HG03520 (cell line): ENCODE results near the gene TMPRSS3.
"Not testable (repeated sequence)": the region's sequence is repeated elsewhere in the genome, so short reads cannot be mapped to it uniquely, and the experiment has no call there.

Source experiments
- ATAC-seq: cut with Tn5 transposase; IDR thresholded peaks from one replicate; pipeline ENCODE4 v1.9.1; 2021; ENCODE audit warnings: mild to moderate bottlenecking, moderate library complexity; ENCODE audit not compliant: unreplicated experiment

Gene TMPRSS3

GRCh38 chr21:42409366-42409765 is 13.5 kb upstream of the TMPRSS3 start:
- ATAC-seq = no peak

- ATAC-seq = not testable (repeated sequence)
Measured at GRCh38 chr21:42408718-42409117, 12.9 kb upstream of the TMPRSS3 start.

GRCh38 chr21:42407476-42407875 is 11.6 kb upstream of the TMPRSS3 start:
- ATAC-seq = no peak

GRCh38 chr21:42406866-42407265 is 11.0 kb upstream of the TMPRSS3 start:
- ATAC-seq = no peak

GRCh38 chr21:42406201-42406621 is 10.4 kb upstream of the TMPRSS3 start:
- no peak for ATAC-seq

DNA sequence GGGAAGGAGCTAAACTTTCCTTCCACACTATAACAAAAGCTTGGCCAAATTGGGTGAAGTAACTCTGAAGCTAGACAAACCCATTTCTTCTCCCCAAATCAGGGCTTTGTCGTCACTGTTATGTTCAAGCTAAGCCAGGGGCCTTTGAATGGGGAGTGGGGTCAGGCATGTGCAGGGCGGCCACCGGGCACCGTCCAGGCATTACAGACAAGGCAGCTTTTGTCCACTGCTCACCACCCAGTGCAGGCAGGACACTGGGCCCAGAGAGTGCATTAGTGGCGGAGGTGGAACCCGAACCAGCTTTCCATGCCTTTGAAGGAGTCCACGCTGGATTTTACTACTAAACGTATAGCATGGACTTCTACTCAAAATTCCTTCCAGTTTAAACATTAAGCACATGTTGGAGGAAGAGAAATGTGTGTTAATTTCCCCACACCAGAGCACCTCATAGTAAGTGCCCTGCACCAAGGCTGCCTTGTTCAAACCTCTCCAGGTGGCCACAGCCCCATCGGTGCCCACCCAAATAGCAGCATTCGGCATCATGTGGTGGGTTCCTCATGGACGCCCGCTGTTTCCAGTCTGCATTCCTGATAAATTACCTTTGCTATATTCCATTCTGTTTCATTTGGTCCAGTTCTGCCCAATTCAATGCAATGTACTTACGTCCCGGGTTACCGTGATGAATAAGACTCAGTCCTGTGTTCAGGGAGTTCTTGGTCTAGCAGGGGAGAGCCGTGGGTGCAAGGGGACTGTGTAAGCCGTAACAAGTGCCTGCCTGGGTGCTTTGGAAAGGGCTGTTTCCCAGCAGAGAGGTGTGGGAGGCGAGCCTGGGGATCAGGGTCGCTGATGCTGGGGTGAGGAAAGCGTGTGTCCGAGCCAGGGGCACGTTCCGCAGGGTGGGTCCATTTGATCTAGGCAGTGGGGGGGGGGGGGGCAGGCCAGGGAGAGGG is 9.5 kb upstream of the TMPRSS3 start:
- no peak for ATAC-seq

DNA sequence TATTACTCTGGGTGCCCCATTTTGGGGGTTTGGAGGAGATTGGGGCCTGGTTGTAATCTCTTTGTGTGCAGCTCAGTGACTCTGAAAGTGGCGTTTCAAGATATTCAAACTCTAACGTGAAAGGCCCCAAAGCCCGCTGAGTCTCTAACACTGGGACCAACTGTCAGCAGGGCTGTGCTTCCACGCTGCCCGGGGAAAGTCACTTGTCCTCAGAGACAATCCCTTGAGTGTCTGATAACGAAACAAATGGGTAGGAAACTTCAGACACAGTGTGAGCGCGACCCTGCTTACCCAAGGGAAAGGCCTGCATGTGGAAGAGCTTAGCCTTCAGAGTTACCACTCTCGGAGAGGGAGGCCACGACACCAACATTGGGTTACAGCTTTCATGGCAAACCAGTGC is 8.7 kb upstream of the TMPRSS3 start:
- ATAC-seq = no peak

DNA sequence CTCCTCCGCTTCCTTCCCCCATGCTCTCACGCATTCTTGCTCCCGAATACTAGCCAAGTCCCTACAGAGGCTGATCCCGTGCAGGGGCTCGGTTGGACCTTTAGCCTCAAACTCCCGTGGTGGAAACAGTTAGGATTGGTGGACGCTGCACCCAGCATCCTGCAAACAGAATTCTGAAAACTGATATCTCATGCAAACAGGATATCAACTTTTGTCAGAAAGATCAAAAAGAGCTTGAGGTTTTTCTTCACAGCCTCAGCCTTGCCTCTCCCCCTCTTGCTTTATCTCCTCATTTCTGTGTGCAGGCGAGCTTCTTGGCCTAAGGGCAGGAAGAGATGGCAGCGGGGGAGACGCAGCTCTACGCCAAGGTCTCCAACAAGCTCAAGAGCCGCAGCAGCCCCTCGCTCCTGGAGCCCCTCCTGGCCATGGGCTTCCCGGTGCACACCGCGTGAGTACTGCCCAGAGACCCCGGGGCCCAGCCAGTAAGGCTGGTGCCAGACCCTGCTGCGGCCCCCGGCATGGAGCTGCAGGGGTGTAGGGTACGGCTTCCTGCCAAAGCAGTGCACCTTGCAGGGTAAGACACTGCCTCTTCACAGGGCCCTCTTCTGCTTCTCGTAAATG is 7.9 kb upstream of the TMPRSS3 start, which contains the start of gene UBASH3A:
TSS of gene UBASH3A (plus strand) at position 292 of the 621 bp plus-strand sequence. CDS start at position 336, 44 bp downstream.
- ATAC-seq = no peak

- no peak for ATAC-seq
Measured at GRCh38 chr21:42401820-42402251, 6.0 kb upstream of the TMPRSS3 start.

GRCh38 chr21:42401154-42401553 is 5.3 kb upstream of the TMPRSS3 start:
- no peak for ATAC-seq

DNA sequence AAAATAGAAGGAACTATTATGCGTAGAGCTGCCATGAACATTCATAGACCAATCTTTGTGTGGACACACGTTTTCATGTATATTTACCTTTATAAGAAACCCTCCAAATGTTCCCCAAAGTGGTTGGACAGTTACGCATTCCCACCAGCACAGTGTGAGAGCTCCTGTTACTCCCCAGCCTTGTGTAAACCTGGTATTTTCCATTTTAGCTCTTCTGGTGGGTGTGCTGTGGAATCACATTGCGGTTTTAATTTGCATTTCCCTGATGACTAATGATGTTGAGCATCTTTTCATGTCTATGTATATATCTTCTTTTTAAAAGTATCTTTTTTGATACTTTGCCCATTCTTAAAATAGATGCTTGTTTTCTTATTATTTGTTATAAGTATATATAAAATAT is 4.7 kb upstream of the TMPRSS3 start:
- ATAC-seq = no peak

- no peak for ATAC-seq
Measured at GRCh38 chr21:42398436-42399028, 2.7 kb upstream of the TMPRSS3 start.

DNA sequence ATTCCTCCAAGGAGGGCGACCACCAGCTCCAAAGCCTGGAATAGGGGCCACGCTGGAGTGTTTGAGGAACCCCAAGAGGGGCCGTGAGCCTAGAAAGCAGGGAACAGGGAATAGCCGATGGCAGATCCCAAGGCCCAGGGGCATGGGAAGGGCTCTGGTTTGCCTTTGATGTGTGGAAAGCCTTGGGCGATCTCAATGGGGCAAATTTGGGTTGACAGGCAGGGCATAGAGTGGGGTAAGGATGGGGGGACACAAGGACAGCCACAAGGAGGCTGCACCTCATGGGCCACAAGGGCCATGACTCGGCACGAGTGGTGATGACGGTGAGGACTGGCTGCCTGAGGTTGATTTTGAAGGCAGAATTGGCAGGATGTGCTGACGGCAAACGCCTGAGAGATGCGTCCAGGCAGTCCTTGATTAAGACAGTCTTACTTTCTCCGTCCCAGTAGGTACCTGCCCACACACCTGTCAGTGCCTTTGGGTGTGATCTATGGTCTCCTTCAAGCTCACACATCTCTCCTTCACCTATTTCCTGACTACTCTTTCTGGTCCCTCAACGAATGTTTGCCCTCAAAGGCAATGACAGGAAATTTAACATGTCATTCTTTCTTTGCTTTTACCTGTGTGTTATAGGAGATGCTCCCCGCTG is 2.0 kb upstream of the TMPRSS3 start:
- no peak for ATAC-seq

- no peak for ATAC-seq
Measured at GRCh38 chr21:42396799-42397745, 1.2 kb upstream of the TMPRSS3 start.

- ATAC-seq = no peak
Measured at GRCh38 chr21:42395302-42395701, 550 bp downstream of the TMPRSS3 start.

GRCh38 chr21:42393443-42393950 is 2.4 kb downstream of the TMPRSS3 start:
- no peak for ATAC-seq

GRCh38 chr21:42392731-42393442 is 3.0 kb downstream of the TMPRSS3 start:
- ATAC-seq = peak; percentile 53

DNA sequence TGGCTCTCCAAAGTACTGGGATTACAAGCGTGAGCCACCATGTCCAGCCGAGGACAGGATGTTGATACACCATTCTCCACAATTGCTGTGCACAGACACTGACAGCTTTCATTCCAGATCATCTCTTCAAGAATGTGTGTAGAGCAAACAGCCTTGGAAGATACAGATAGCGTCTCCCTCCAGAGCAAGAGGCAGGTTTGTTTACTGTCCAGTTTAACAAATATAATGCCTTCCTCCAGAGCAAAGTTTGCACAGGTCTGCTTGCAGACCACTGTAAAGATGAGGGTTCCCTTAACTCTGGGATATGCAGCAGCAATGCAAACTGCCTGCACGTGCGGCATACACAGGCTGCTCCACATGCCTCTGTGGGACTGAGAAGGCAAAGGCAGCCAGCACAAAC is 4.6 kb downstream of the TMPRSS3 start:
- no peak for ATAC-seq

GRCh38 chr21:42390696-42391095 is 5.2 kb downstream of the TMPRSS3 start:
- no peak for ATAC-seq
